ENCODE data around the gene SIVA1.

The SIVA1 gene

DNA sequence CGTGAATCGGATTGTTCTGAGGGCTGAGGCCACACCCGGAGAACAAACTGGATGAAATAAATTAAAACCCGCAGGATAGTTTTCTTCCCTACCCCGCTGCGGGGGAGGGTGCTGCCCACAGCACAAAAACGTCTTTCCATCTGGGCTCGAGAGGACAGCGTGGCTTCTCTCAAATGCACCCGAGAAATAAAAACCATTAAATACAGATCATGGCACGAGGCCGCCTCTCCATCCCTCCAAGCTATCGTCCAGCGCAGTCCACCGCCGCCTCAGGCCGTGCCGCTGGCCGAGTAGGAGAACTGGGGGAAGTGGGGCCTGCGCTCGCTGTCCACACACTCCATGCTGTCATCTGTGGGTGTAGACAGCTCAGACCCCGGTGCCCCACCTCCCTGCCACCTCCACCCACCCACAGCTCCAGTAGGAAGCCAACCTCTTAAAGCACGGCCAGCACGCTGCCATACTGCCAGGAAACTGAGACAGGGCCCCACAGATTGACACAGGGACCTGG lies 17.2 kb downstream of the SIVA1 start:
- ChIA-PET CTCF (interaction anchor here (0.6 to 3.7 kb wide), 2 partner anchors 56 to 203 kb away, joined by 3 to 57 read pairs; no protein-coding TSS in a partner anchor), POLR2A (interaction anchor here (1.1 to 1.3 kb wide), 2 partner anchors 17 to 34 kb away, joined by 3 to 4 read pairs; partner anchors contain the start of gene SIVA1)
- H3K9me3 ChIP-seq (ENCODE audit: control insufficient read depth, insufficient read depth, low read depth, low read length) = no peaks in the 10 kb centered on the region
- H3K4me1 ChIP-seq (ENCODE audit: control insufficient read depth, insufficient read depth, low read length) = peaks cover 4% of the 10 kb centered on the region; the same call in 1 of the 2 replicates
- H3K4me3 ChIP-seq (ENCODE audit: low read depth, low read length) = no peak overlapping the region
- no peak overlapping the region for H3K27ac ChIP-seq (ENCODE audit: extremely low read depth, low read depth, low read length)
- TF ChIP-seq EGR2 (tag by site-specific recombination; IDR thresholded peaks at IDR 0.05; ENCODE audit: low read depth) (peak; percentile 79), ZNF211 (tag by site-specific recombination; IDR thresholded peaks at IDR 0.05; ENCODE audit: low read depth) (no peak), ZFHX2 (tag by site-specific recombination; conservative IDR thresholded peaks at IDR 0.05) (peak; percentile 95), GLI4 (tag by site-specific recombination; IDR thresholded peaks at IDR 0.05) (no peak)
- H3K36me3 ChIP-seq (ENCODE audit: control insufficient read depth in 2 of 2, insufficient read depth in 1 of 2, low read length in 2 of 2) = peaks cover 0 to 55% of the 10 kb centered on the region in 2 experiments; a peak in 2 of 3 replicates

DNA sequence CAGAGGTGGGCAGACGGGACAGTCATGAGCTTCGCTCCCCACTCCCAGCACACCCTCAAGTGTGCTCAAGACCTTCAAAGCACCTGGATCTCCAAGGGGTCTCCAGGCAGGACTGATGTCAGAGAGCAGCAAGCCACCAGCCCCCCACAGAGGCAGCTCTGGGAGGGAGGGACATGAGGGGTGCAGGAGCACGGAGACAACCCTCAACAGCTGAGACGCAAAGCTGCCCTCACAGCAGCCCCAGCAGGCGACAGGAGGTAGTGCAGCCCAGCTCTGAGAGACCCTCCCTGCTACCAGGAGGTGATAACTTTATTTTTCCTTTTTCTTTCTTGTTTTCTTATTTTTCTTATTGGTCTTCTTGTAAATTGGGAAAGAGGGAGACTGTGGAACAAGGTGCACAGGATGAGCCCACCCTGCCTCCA lies 17.9 kb downstream of the SIVA1 start:
- TF ChIP-seq GLIS1 (tag by site-specific recombination; IDR thresholded peaks at IDR 0.05) (peak; percentile 69), KLF8 (tag by site-specific recombination; IDR thresholded peaks at IDR 0.05) (peak; percentile 47; the same call in 1 of the 2 replicates), TRIM28 (IDR thresholded peaks at IDR 0.05; ENCODE audit: borderline replicate concordance, low read length) (no peak; the same call in 1 of the 2 replicates), GLIS2 (tag by site-specific recombination; IDR thresholded peaks at IDR 0.05) (0 out of 2 replicates have a peak, but pooled peaks have one; percentile 22), SETDB1 (IDR thresholded peaks at IDR 0.05; ENCODE audit: insufficient read length, low read length) (peak; percentile 40), ZNF707 (tag by site-specific recombination; IDR thresholded peaks at IDR 0.05) (peak; percentile 58; the same call in 1 of the 2 replicates), ZNF324 (tag by site-specific recombination; IDR thresholded peaks at IDR 0.05) (no peak)
- TF ChIP-seq, protein P1, sequence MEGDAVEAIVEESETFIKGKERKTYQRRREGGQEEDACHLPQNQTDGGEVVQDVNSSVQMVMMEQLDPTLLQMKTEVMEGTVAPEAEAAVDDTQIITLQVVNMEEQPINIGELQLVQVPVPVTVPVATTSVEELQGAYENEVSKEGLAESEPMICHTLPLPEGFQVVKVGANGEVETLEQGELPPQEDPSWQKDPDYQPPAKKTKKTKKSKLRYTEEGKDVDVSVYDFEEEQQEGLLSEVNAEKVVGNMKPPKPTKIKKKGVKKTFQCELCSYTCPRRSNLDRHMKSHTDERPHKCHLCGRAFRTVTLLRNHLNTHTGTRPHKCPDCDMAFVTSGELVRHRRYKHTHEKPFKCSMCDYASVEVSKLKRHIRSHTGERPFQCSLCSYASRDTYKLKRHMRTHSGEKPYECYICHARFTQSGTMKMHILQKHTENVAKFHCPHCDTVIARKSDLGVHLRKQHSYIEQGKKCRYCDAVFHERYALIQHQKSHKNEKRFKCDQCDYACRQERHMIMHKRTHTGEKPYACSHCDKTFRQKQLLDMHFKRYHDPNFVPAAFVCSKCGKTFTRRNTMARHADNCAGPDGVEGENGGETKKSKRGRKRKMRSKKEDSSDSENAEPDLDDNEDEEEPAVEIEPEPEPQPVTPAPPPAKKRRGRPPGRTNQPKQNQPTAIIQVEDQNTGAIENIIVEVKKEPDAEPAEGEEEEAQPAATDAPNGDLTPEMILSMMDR (tag by site-specific recombination; IDR thresholded peaks at IDR 0.05) = 0 out of 2 replicates have a peak, but pooled peaks have one; percentile 45
- TF ChIP-seq, protein P2, sequence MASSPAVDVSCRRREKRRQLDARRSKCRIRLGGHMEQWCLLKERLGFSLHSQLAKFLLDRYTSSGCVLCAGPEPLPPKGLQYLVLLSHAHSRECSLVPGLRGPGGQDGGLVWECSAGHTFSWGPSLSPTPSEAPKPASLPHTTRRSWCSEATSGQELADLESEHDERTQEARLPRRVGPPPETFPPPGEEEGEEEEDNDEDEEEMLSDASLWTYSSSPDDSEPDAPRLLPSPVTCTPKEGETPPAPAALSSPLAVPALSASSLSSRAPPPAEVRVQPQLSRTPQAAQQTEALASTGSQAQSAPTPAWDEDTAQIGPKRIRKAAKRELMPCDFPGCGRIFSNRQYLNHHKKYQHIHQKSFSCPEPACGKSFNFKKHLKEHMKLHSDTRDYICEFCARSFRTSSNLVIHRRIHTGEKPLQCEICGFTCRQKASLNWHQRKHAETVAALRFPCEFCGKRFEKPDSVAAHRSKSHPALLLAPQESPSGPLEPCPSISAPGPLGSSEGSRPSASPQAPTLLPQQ (tag by site-specific recombination; IDR thresholded peaks at IDR 0.05) = no peak
- TF ChIP-seq, protein P3, sequence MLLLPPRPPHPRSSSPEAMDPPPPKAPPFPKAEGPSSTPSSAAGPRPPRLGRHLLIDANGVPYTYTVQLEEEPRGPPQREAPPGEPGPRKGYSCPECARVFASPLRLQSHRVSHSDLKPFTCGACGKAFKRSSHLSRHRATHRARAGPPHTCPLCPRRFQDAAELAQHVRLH (tag by site-specific recombination; IDR thresholded peaks at IDR 0.05) = 0 out of 2 replicates have a peak, but pooled peaks have one; percentile 26
- H3K36me3 ChIP-seq (ENCODE audit: control insufficient read depth in 2 of 2, insufficient read depth in 1 of 2, low read length in 2 of 2) = peaks cover 0 to 62% of the 10 kb centered on the region in 2 experiments; a peak in 2 of 3 replicates
- H3K4me1 ChIP-seq (ENCODE audit: control insufficient read depth, insufficient read depth, low read length) = peaks cover 4% of the 10 kb centered on the region; the same call in 1 of the 2 replicates
- ChIA-PET POLR2A (interaction anchor here (1.1 to 1.6 kb wide), 2 partner anchors 18 to 21 kb away, joined by 3 to 4 read pairs; partner anchors contain the start of gene SIVA1), CTCF (interaction anchor here (0.6 to 3.7 kb wide), 3 partner anchors 56 to 275 kb away, joined by 3 to 57 read pairs (median 6); no protein-coding TSS in a partner anchor)
- no peaks in the 10 kb centered on the region for H3K9me3 ChIP-seq (ENCODE audit: control insufficient read depth, insufficient read depth, low read depth, low read length)
- no peak overlapping the region for H3K4me3 ChIP-seq (ENCODE audit: low read depth, low read length)
- no peak overlapping the region for H3K27ac ChIP-seq (ENCODE audit: extremely low read depth, low read depth, low read length)

DNA sequence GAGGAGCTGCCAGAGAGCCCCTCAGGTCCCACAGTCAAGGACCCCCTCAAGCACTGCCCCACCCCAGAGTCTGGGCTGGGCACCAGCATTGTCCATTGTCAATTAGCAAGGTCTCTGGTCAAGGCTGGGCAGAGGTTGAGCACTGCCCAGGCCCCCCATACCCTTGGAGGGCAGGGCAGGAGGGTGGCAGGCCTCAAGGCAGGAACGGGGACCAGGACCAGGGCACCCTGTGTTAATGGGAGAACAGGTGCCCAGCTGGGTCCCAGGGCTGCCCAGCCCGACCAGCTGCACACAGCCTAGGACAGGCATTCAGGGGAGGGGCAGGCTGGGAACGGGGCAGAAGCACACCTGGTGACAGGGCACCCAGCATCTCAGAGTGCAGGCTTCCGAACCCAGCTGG lies 18.4 kb downstream of the SIVA1 start:
- POLR2A ChIA-PET = interaction anchor here (1.1 to 1.6 kb wide), 2 partner anchors 19 to 20 kb away, joined by 3 to 4 read pairs; partner anchors contain the start of gene SIVA1
- H3K36me3 ChIP-seq (ENCODE audit: control insufficient read depth in 2 of 2, insufficient read depth in 1 of 2, low read length in 2 of 2) = peaks cover 0 to 66% of the 10 kb centered on the region in 2 experiments; a peak in 2 of 3 replicates
- CTCF ChIA-PET = interaction anchor here (0.8 to 3.7 kb wide), 3 partner anchors 55 to 274 kb away, joined by 4 to 57 read pairs (median 6); no protein-coding TSS in a partner anchor

More for the DNA sequence above, 18.4 kb downstream of the SIVA1 start:
- peaks cover 4% of the 10 kb centered on the region; the same call in 1 of the 2 replicates for H3K4me1 ChIP-seq (ENCODE audit: control insufficient read depth, insufficient read depth, low read length)
- no peak overlapping the region for H3K27ac ChIP-seq (ENCODE audit: extremely low read depth, low read depth, low read length)
- H3K9me3 ChIP-seq (ENCODE audit: control insufficient read depth, insufficient read depth, low read depth, low read length) = no peaks in the 10 kb centered on the region
- no peak overlapping the region for H3K4me3 ChIP-seq (ENCODE audit: low read depth, low read length)
- TF ChIP-seq YY2 (tag by site-specific recombination; IDR thresholded peaks at IDR 0.05) (no peak), ZNF37A (tag by site-specific recombination; IDR thresholded peaks at IDR 0.05) (no peak), ZNF747 (tag by site-specific recombination; IDR thresholded peaks at IDR 0.05) (no peak), ZNF530 (tag by site-specific recombination; IDR thresholded peaks at IDR 0.05; ENCODE audit: low read depth) (no peak), ZNF701 (tag by site-specific recombination; IDR thresholded peaks at IDR 0.05) (no peak), ZNF558 (tag by site-specific recombination; IDR thresholded peaks at IDR 0.05) (no peak), ZBTB7A (tag by site-specific recombination; IDR thresholded peaks at IDR 0.05; ENCODE audit: low read depth) (no peak), ZNF510 (tag by site-specific recombination; IDR thresholded peaks at IDR 0.05; ENCODE audit: insufficient replicate concordance) (no peak), ZNF155 (tag by site-specific recombination; IDR thresholded peaks at IDR 0.05) (no peak), EGR2 (tag by site-specific recombination; IDR thresholded peaks at IDR 0.05; ENCODE audit: low read depth) (no peak), ZNF311 (tag by site-specific recombination; IDR thresholded peaks at IDR 0.05; ENCODE audit: borderline replicate concordance) (no peak)
- TF ChIP-seq, protein P4, sequence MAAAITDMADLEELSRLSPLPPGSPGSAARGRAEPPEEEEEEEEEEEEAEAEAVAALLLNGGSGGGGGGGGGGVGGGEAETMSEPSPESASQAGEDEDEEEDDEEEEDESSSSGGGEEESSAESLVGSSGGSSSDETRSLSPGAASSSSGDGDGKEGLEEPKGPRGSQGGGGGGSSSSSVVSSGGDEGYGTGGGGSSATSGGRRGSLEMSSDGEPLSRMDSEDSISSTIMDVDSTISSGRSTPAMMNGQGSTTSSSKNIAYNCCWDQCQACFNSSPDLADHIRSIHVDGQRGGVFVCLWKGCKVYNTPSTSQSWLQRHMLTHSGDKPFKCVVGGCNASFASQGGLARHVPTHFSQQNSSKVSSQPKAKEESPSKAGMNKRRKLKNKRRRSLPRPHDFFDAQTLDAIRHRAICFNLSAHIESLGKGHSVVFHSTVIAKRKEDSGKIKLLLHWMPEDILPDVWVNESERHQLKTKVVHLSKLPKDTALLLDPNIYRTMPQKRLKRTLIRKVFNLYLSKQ (tag by site-specific recombination; IDR thresholded peaks at IDR 0.05; ENCODE audit: borderline replicate concordance) = no peak
